ENCODE data around the gene UBE2G2. TPM values are rescaled to one million over a fixed set of nuclear protein-coding genes. Genes with fewer than 3 reads are reported as not detected.
A peak's percentile ranks its signal among the peaks of the same experiment; 100 is the strongest.

Gene UBE2G2
- total RNA-seq, 2 donors from 2014 or later, result 46.9 to 75.7 TPM

GRCh38 chr21:44805226-44805625 is 3.6 kb upstream of the UBE2G2 start:
- 92% methylated on average over 4 of the region's 4 CpGs for WGBS
- H3K9me3 ChIP-seq, result no peaks in the 10 kb centered on the region
- H3K27me3 ChIP-seq (replicated peaks; ENCODE audit: insufficient read depth), result no peaks in the 10 kb centered on the region
- H3K4me3 ChIP-seq, result no peak overlapping the region
- no peak overlapping the region for H3K27ac ChIP-seq
- DNase-seq (ENCODE audit: low spot score), result no peak
- TF ChIP-seq POLR2A (IDR thresholded peaks at IDR 0.05) (no peak), POLR2AphosphoS5 (IDR thresholded peaks at IDR 0.05) (no peak), CTCF (IDR thresholded peaks at IDR 0.05) (no peak)
- intact Hi-C loops (cut with DNase I), result no loop called here
- H3K4me1 ChIP-seq (replicated peaks), result peaks cover 8% of the 10 kb centered on the region
- H3K36me3 ChIP-seq, result peaks cover 5 to 6% of the 10 kb centered on the region in 2 donors

DNA sequence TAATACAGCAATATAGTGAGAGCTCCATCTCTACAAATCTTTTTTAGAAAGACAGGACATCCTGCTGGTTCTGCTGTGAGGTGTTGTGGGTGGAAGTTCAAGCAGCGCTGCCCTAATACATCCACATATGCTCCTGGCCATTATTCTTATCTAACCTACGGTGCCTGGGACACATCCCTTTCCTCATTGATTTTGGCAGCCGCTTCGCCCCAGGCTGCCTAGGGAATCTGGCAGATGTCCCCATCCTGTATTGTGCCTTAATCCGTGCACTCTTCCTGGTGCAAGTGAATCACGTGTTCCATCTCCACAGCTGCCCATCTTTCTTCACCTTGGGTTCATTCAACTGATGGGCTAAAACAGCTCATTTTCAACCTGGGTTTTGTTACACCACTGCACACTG is 3.1 kb upstream of the UBE2G2 start:
- 76% methylated on average over 6 of the region's 6 CpGs for WGBS
- Histone ChIP-seq H3K9me3 (no peaks in the 10 kb centered on the region), H3K27me3 (replicated peaks; ENCODE audit: insufficient read depth) (no peaks in the 10 kb centered on the region), H3K4me1 (replicated peaks) (peaks cover 12% of the 10 kb centered on the region), H3K4me3 (no peak overlapping the region), H3K36me3 (peaks cover 5 to 6% of the 10 kb centered on the region in 2 donors), H3K27ac (no peak overlapping the region)
- TF ChIP-seq POLR2A (IDR thresholded peaks at IDR 0.05), result no peak
- TF ChIP-seq POLR2AphosphoS5 (IDR thresholded peaks at IDR 0.05), result no peak
- no peak for TF ChIP-seq CTCF (IDR thresholded peaks at IDR 0.05)
- DNase-seq (ENCODE audit: low spot score), result no peak
- intact Hi-C loops (cut with DNase I), result loop anchor here (5.0 kb wide), 1 partner anchor 128 kb away; no protein-coding TSS in a partner anchor

GRCh38 chr21:44803651-44804050 is 2.0 kb upstream of the UBE2G2 start:
- Histone ChIP-seq H3K27me3 (replicated peaks; ENCODE audit: insufficient read depth) (no peaks in the 10 kb centered on the region), H3K27ac (no peak overlapping the region), H3K9me3 (no peaks in the 10 kb centered on the region), H3K4me3 (no peak overlapping the region), H3K36me3 (peaks cover 5 to 6% of the 10 kb centered on the region in 2 donors), H3K4me1 (replicated peaks) (peaks cover 12% of the 10 kb centered on the region)
- WGBS, result 57% methylated on average over 3 of the region's 3 CpGs
- intact Hi-C loops (cut with DNase I), result loop anchor here (2.0 to 5.0 kb wide), 2 partner anchors 13 to 129 kb away; no protein-coding TSS in a partner anchor
- TF ChIP-seq CTCF (IDR thresholded peaks at IDR 0.05) (no peak), POLR2A (IDR thresholded peaks at IDR 0.05) (no peak), POLR2AphosphoS5 (IDR thresholded peaks at IDR 0.05) (no peak)
- no peak for DNase-seq (ENCODE audit: low spot score)

- 21% methylated on average over 32 of the region's 32 CpGs for WGBS
- intact Hi-C loops (cut with DNase I), result loop anchor here (2.0 to 5.0 kb wide), 2 partner anchors 14 to 130 kb away; no protein-coding TSS in a partner anchor
- H3K4me1 ChIP-seq (replicated peaks), result peaks cover 12% of the 10 kb centered on the region
- no peaks in the 10 kb centered on the region for H3K9me3 ChIP-seq
- H3K4me3 ChIP-seq, result peak overlapping the region; percentile 84 to 88
- TF ChIP-seq CTCF (IDR thresholded peaks at IDR 0.05) (no peak), POLR2A (IDR thresholded peaks at IDR 0.05) (no peak), POLR2AphosphoS5 (IDR thresholded peaks at IDR 0.05) (no peak)
- H3K36me3 ChIP-seq, result peaks cover 4 to 6% of the 10 kb centered on the region in 2 donors
- no peaks in the 10 kb centered on the region for H3K27me3 ChIP-seq (replicated peaks; ENCODE audit: insufficient read depth)
- DNase-seq (ENCODE audit: low spot score), result no peak
- H3K27ac ChIP-seq, result peak overlapping the region in 1 of 2 donors; percentile 61
Measured at GRCh38 chr21:44802396-44803153, 955 bp upstream of the UBE2G2 start.

Data from prostate gland (tissue), 2 donors.